Liver (tissue), 9 donors: ENCODE measurements around the gene MYOM1. TPM values are rescaled to one million over a fixed set of nuclear protein-coding genes. Genes with fewer than 3 reads are reported as not detected.

Experiments
- DNase-seq: peaks from one replicate; pipeline ENCODE4 v3.0.0-alpha.2; 2017; ENCODE audit warnings: low spot score
- H3K27ac ChIP-seq, 2 donors: one replicate each; pipeline ENCODE4 v1.7.0; 2013; ENCODE audit warnings: inconsistent platforms in 2 of 2, low read length in 2 of 2, control low read depth in 1 of 2, low read depth in 1 of 2, mild to moderate bottlenecking in 1 of 2
- H3K27me3 ChIP-seq, 4 donors: one replicate each; pipeline versions ENCODE4 v1.6.1 to v1.7.0; 2013; ENCODE audit warnings: low read length in 3 of 4, inconsistent platforms in 1 of 4, mild to moderate bottlenecking in 1 of 4, moderate library complexity in 1 of 4; ENCODE audit not compliant: control insufficient read depth in 4 of 4, insufficient read depth in 4 of 4
- H3K36me3 ChIP-seq, 4 donors: one replicate each; pipeline versions ENCODE4 v1.6.1 to v1.7.0; 2013; ENCODE audit warnings: low read length in 3 of 4, mild to moderate bottlenecking in 3 of 4, low read depth in 1 of 4, moderate library complexity in 1 of 4; ENCODE audit not compliant: control insufficient read depth in 4 of 4, insufficient read depth in 3 of 4
- H3K4me1 ChIP-seq, 4 donors: one replicate each; pipeline versions ENCODE4 v1.6.1 to v1.7.0; 2013; ENCODE audit warnings: low read length in 3 of 4, mild to moderate bottlenecking in 3 of 4, moderate library complexity in 1 of 4; ENCODE audit not compliant: control insufficient read depth in 4 of 4, insufficient read depth in 4 of 4
- H3K4me3 ChIP-seq, 3 donors: one replicate each; pipeline versions ENCODE4 v1.6.1 to v1.7.0; 2013; ENCODE audit warnings: low read length in 3 of 3, control low read depth in 1 of 3, low read depth in 1 of 3, mild to moderate bottlenecking in 1 of 3
- H3K9ac ChIP-seq, 2 donors: one replicate each; pipeline ENCODE4 v1.7.0; 2013; ENCODE audit warnings: low read length in 2 of 2, mild to moderate bottlenecking in 2 of 2, moderate library complexity in 2 of 2, control low read depth in 1 of 2, low read depth in 1 of 2
- H3K9me3 ChIP-seq, 4 donors: one replicate each; pipeline versions ENCODE4 v1.6.1 to v1.7.0; 2013; ENCODE audit warnings: low read length in 3 of 4; ENCODE audit not compliant: control insufficient read depth in 4 of 4
- EGR1 ChIP-seq, 2 donors: IDR thresholded peaks; 2 replicates each; pipeline ENCODE4 v1.6.1; 2016 to 2018; ENCODE audit warnings: antibody characterized with exemption in 2 of 2, low read depth in 2 of 2
- FOXA1 ChIP-seq: IDR thresholded peaks from 2 replicates; pipeline ENCODE4 v1.6.1; 2016; ENCODE audit warnings: antibody characterized with exemption
- FOXA2 ChIP-seq: IDR thresholded peaks from 2 replicates; pipeline ENCODE4 v1.6.1; 2016; ENCODE audit warnings: antibody characterized with exemption
- GABPA ChIP-seq, 2 donors: IDR thresholded peaks in 1 of 2; conservative IDR thresholded peaks in 1 of 2; 2 replicates each; pipeline ENCODE4 v1.6.1; 2016; ENCODE audit warnings: antibody characterized with exemption in 2 of 2, mild to moderate bottlenecking in 1 of 2, moderate library complexity in 1 of 2
- HNF4G ChIP-seq: IDR thresholded peaks from 2 replicates; pipeline ENCODE4 v1.6.1; 2016; ENCODE audit warnings: antibody characterized with exemption
- NR2F2 ChIP-seq: IDR thresholded peaks from 2 replicates; pipeline ENCODE4 v1.6.1; 2016; ENCODE audit warnings: antibody characterized with exemption
- RAD21 ChIP-seq, 2 donors: IDR thresholded peaks; 2 replicates each; pipeline ENCODE4 v1.6.1; 2016; ENCODE audit warnings: antibody characterized with exemption in 2 of 2, mild to moderate bottlenecking in 2 of 2
- RXRA ChIP-seq, 2 donors: IDR thresholded peaks; 2 replicates each; pipeline ENCODE4 v1.6.1; 2017 to 2018; ENCODE audit warnings: antibody characterized with exemption in 2 of 2, mild to moderate bottlenecking in 1 of 2
- TAF1 ChIP-seq: conservative IDR thresholded peaks from 2 replicates; pipeline ENCODE4 v1.6.1; 2016; ENCODE audit warnings: antibody characterized with exemption, mild to moderate bottlenecking
- YY1 ChIP-seq: IDR thresholded peaks from 2 replicates; pipeline ENCODE4 v1.6.1; 2016; ENCODE audit warnings: antibody characterized with exemption, mild to moderate bottlenecking
- WGBS: extraction: QIAGEN DNeasy Blood & Tissue Kit; methylation state at CpG from one replicate; pipeline ENCODE4 v1.1.7; 2013; 5-methylcytosine and 5-hydroxymethylcytosine counted together
- polyA plus RNA-seq, 2 donors: library from polyadenylated mRNA; stranded (reverse) in 1 of 2; unstranded in 1 of 2; fragments of 200-250 nt in 1 of 2; fragments of >200 nt in 1 of 2; fragmentation: Nextera tagmentation in 1 of 2; extraction: Ambion mirVana in 1 of 2; gene quantifications; one replicate each; pipeline versions ENCODE4 v1.2.1 to v1.2.3, GENCODE V29; 2013 to 2015
- total RNA-seq, 2 donors: library from RNA; depleted of rRNA; stranded (reverse); fragments of >200 nt; gene quantifications; one replicate each; pipeline ENCODE4 v1.2.3, GENCODE V29; 2014
- TF ChIP-seq, protein P1 (sequence below): fragments of 150-350 bp; IDR thresholded peaks from 2 replicates; pipeline ENCODE4 v1.5.1; 2017; ENCODE audit warnings: improper control_type of control experiment, low read depth, low read length; ENCODE audit not compliant: missing input control
- TF ChIP-seq, protein P2 (sequence below): IDR thresholded peaks from 2 replicates; pipeline ENCODE4 v1.6.1; 2016; ENCODE audit warnings: antibody characterized with exemption
- TF ChIP-seq, protein P3 (sequence below): IDR thresholded peaks from 2 replicates; pipeline ENCODE4 v1.6.1; 2016; ENCODE audit warnings: antibody characterized with exemption, mild to moderate bottlenecking
- donor health status: healthy.
- donor health status: healthy.
- donor health status: healthy.
- donor health status: healthy.
- donor health status: healthy.

MYOM1 gene
- total and polyA plus RNA-seq, 4 donors = 10.1 to 48.4 (median 21.3) TPM

DNA sequence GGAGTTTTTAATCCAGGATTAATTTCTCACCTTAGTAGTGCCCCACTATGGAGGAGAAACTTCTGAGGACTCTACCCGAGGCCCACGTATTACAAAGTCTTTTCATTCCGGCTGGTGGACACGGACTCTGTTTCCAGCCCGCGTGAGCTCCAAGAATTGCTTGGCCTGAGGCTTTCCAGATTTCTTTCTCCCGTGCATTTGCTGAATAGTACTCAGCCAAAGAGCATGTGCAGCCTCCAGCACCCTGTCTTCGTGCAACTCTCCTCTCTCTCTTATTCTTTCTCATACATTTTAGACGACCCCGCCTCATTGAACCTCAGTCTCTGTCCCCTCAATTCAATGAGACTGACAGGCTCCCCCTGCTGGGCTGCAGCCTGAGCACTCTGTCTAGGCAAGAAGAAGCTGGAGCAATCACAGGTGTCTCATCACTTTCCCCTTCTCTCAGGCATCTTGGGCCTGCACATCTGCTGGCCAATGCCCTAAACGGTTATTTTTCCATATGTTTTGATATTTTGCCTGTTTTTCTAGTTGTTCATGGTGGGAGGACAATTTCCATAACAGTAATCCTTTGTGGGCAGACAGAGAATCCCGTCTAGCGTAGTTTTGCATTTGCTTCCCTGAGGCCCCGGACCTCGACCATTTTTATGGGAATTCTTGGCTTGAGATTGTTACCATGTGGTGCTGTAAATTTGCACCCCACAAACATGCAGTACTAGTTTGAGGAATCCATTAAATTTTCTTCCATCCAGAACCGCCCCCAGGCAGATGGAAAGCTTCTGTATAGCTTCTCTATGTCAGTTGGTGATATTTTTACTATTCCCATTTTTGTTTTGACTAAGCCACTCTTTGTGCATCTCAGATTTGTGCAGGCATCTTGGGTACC lies 156.7 kb downstream of the MYOM1 start:
- TF ChIP-seq, protein P1, sequence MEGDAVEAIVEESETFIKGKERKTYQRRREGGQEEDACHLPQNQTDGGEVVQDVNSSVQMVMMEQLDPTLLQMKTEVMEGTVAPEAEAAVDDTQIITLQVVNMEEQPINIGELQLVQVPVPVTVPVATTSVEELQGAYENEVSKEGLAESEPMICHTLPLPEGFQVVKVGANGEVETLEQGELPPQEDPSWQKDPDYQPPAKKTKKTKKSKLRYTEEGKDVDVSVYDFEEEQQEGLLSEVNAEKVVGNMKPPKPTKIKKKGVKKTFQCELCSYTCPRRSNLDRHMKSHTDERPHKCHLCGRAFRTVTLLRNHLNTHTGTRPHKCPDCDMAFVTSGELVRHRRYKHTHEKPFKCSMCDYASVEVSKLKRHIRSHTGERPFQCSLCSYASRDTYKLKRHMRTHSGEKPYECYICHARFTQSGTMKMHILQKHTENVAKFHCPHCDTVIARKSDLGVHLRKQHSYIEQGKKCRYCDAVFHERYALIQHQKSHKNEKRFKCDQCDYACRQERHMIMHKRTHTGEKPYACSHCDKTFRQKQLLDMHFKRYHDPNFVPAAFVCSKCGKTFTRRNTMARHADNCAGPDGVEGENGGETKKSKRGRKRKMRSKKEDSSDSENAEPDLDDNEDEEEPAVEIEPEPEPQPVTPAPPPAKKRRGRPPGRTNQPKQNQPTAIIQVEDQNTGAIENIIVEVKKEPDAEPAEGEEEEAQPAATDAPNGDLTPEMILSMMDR = peak; percentile 64
- TF ChIP-seq, protein P2, sequence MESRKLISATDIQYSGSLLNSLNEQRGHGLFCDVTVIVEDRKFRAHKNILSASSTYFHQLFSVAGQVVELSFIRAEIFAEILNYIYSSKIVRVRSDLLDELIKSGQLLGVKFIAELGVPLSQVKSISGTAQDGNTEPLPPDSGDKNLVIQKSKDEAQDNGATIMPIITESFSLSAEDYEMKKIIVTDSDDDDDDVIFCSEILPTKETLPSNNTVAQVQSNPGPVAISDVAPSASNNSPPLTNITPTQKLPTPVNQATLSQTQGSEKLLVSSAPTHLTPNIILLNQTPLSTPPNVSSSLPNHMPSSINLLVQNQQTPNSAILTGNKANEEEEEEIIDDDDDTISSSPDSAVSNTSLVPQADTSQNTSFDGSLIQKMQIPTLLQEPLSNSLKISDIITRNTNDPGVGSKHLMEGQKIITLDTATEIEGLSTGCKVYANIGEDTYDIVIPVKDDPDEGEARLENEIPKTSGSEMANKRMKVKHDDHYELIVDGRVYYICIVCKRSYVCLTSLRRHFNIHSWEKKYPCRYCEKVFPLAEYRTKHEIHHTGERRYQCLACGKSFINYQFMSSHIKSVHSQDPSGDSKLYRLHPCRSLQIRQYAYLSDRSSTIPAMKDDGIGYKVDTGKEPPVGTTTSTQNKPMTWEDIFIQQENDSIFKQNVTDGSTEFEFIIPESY = no peak
- peak; percentile 77 to 84 for TF ChIP-seq RAD21 (IDR thresholded peaks at IDR 0.05)
- 45% methylated on average over 16 of the region's 16 CpGs for WGBS
- Histone ChIP-seq H3K9ac (no peak overlapping the region), H3K4me3 (no peak overlapping the region), H3K27me3 (no peaks in the 10 kb centered on the region), H3K27ac (peak overlapping the region in 1 of 2 donors; percentile 7), H3K9me3 (no peaks in the 10 kb centered on the region), H3K36me3 (peaks cover 0 to 3% (median 0%) of the 10 kb centered on the region in 4 donors), H3K4me1 (peaks cover 4 to 10% (median 9%) of the 10 kb centered on the region in 4 donors)
- DNase-seq = peak; percentile 73

DNA sequence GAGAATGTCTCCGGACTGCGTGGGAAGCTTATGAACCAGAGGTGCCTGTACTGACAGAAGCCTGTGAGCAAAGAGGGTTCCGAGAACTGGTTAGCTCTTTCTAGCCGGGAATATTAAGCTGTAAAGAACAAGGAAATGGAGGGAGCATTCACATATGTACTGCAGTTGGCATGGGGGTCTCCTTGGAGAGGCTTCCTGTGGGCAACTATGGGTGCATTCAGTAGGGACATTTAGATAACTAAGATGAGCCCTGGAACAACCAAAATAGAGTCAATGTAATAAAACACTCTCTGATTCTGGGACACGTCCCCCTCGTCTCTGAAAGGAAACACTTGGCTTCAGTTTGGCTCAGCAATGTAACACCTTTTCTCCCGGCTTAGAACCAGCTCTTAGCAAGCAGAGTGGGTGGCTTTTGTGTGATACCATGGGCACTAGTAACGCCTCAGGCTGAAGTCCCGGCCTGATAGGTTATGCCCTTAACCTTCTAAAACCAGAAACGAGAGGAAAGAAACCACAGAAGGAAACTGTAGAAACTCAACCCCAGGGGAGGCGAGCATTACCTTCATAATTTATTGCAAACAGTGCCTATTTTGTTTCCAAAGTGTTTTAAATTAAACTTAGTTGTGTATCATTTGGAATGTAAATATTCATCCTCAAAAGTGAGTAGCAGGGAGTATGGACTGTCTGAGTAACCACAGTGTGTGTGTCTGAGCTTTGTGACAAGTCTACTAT lies 158.0 kb downstream of the MYOM1 start:
- Histone ChIP-seq H3K4me3 (no peak overlapping the region), H3K36me3 (peaks cover 0 to 3% (median 0%) of the 10 kb centered on the region in 4 donors), H3K9me3 (no peaks in the 10 kb centered on the region), H3K27ac (peak overlapping the region; percentile 31 to 71), H3K4me1 (peaks cover 4 to 10% (median 9%) of the 10 kb centered on the region in 4 donors), H3K9ac (no peak overlapping the region), H3K27me3 (no peaks in the 10 kb centered on the region)
- 88% methylated on average over 11 of the region's 11 CpGs for WGBS
- DNase-seq = no peak
- TF ChIP-seq FOXA1 = no peak
- no peak for TF ChIP-seq HNF4G
- TF ChIP-seq TAF1 = no peak
- no peak for TF ChIP-seq RXRA (IDR thresholded peaks at IDR 0.05)
- no peak for TF ChIP-seq EGR1 (IDR thresholded peaks at IDR 0.05; ENCODE audit: low read depth in 2 of 2)

DNA sequence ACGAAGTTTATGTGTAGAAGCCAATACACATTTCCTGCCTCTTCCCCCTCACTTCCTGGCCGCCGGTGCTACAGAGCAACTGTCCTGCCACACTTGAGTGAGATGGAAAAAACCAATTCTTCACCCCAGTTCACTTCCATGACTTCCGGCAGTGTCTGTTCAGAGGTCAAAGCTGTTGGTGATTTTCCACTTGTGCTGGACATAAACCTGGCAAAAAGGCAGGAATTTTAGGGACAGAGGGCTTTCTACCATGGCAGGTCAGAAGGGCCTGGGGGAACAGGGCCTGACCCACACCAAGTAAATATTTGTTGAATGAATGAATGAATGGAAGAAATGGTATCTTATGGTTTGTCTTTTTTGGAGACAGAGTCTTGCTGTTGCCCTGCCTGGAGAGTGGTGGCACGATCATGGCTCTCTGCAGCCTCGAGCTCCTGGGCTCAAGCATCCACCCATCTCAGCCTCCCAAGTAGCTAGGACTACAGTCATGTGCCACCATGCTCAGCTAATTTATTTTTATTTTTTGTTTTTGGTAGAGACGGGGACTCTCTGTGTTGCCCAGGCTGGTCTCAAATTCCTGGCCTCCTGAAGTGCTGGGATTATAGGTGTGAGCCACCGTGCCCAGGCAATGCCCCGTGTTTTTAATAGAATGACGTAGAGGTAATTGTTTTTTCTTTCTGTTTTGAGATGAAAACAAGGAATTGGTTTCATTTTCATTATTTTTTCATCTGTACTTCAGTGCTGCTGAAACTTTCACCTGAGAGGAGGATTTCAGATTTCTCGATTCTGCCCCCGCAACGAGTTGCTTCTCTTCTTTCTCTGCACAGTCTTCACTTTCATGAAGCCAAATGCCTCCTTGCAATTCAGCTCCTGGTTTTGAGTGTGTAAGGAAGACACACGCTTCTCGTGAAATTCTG lies 158.8 kb downstream of the MYOM1 start:
- peaks cover 4 to 10% (median 9%) of the 10 kb centered on the region in 4 donors for H3K4me1 ChIP-seq
- 61% methylated on average over 15 of the region's 15 CpGs for WGBS
- H3K4me3 ChIP-seq = no peak overlapping the region
- H3K27me3 ChIP-seq = no peaks in the 10 kb centered on the region
- no peak overlapping the region for H3K9ac ChIP-seq
- no peaks in the 10 kb centered on the region for H3K36me3 ChIP-seq
- no peaks in the 10 kb centered on the region for H3K9me3 ChIP-seq
- no peak for DNase-seq
- H3K27ac ChIP-seq = peak overlapping the region; percentile 31 to 71
- TF ChIP-seq FOXA2 = no peak
- TF ChIP-seq, protein P3, sequence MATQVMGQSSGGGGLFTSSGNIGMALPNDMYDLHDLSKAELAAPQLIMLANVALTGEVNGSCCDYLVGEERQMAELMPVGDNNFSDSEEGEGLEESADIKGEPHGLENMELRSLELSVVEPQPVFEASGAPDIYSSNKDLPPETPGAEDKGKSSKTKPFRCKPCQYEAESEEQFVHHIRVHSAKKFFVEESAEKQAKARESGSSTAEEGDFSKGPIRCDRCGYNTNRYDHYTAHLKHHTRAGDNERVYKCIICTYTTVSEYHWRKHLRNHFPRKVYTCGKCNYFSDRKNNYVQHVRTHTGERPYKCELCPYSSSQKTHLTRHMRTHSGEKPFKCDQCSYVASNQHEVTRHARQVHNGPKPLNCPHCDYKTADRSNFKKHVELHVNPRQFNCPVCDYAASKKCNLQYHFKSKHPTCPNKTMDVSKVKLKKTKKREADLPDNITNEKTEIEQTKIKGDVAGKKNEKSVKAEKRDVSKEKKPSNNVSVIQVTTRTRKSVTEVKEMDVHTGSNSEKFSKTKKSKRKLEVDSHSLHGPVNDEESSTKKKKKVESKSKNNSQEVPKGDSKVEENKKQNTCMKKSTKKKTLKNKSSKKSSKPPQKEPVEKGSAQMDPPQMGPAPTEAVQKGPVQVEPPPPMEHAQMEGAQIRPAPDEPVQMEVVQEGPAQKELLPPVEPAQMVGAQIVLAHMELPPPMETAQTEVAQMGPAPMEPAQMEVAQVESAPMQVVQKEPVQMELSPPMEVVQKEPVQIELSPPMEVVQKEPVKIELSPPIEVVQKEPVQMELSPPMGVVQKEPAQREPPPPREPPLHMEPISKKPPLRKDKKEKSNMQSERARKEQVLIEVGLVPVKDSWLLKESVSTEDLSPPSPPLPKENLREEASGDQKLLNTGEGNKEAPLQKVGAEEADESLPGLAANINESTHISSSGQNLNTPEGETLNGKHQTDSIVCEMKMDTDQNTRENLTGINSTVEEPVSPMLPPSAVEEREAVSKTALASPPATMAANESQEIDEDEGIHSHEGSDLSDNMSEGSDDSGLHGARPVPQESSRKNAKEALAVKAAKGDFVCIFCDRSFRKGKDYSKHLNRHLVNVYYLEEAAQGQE = no peak
- TF ChIP-seq NR2F2 = peak; percentile 97
- TF ChIP-seq YY1 = no peak
- TF ChIP-seq GABPA (IDR thresholded peaks at IDR 0.05 in 1 of 2, conservative IDR thresholded peaks at IDR 0.05 in 1 of 2) = peak; percentile 77 to 82
- TF ChIP-seq, protein P1 = no peak
- TF ChIP-seq RXRA (IDR thresholded peaks at IDR 0.05) = peak; percentile 81 to 97
